NAMALWA (cell line): ENCODE results near the gene BAG5.
"Not testable (repeated sequence)": the region's sequence is repeated elsewhere in the genome, so short reads cannot be mapped to it uniquely, and the experiment has no call there.

ENCODE experiments used
- DNase-seq: peaks from one replicate; pipeline ENCODE4 v3.0.0-alpha.2; 2015; ENCODE audit warnings: low spot score

Gene BAG5

GRCh38 chr14:103522649-103523574, 39.5 kb downstream of the BAG5 start, which contains the start of gene CKB:
Gene CKB, minus strand, starts transcription at chr14:103522830. Its CDS starts 337 bp downstream, at chr14:103522493.
- no peak for DNase-seq

DNA sequence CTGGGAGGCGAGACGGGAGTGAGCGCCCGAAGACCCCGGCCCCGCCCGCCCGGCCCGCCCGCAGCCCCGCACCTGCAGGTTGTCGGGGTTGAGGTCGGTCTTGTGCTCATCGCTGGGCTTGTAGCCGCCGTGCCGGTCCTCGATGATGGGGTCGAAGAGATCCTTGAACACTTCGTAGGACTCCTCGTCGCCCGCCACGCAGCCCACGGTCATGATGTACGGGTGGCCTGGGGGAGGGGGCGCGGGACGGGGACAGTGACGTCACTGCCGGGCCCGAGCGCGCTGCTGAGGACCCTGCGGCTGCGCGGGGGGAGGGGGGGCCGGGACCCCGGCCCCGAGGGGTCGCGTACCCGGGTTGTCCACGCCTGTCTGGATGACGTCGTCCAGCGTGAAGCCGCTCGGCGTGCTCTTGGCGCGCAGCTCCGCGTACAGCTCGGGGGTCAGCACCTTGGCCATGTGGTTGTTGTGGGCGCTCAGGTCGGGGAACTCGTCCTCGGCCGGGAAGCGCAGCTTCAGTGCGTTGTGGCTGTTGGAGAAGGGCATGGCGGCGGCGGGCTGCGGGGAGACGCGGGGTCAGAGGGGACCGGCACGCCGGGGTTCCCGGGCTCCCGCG, 40.4 kb downstream of the BAG5 start:
- DNase-seq: no peak

DNA sequence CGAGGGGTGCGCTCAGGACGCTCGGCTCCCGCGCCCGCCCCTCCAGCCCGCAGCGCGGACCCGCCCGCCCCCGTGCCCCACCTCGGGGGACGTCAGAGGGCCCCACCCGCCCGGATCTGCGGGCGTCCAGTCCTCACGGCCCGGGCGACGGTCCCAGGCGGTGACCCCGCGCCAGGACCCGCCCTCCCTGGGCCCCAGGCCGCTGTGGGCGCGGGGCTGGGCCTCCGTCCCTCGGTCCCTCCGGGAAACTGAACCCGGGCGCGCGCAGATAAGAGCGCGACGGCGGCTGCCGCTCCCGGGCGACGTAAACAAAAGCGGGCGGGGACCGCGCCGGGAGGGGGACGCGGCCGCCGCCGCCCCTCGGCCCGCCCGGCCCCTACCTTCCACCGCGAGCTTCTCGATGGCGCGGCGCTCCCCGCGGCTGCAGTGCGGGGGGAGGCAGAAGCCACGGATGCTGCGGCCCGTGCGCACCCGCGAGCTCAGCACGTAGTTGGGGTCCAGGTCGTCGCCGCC, 41.0 kb downstream of the BAG5 start:
- DNase-seq: no peak

GRCh38 chr14:103520657-103521437, 41.6 kb downstream of the BAG5 start:
- peak; percentile 62 for DNase-seq

DNA sequence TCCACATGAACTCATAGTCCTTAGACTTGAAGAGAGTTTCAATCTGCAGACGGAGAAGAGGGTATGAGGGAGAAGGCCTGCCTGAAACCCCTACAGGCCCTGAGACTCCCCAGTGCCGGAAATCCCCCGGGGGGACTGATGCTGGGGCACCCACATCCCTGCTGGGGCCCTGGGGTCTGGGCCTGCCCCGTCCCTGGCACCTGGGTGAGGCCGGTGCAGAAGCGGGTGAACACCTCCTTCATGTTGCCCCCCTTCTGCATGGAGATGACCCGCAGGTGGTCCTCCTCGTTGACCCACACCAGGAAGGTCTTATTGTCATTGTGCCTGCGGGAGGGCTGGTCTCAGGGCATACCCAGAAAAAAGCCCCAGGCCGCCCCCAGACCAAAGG, 42.2 kb downstream of the BAG5 start:
- no peak for DNase-seq

DNA sequence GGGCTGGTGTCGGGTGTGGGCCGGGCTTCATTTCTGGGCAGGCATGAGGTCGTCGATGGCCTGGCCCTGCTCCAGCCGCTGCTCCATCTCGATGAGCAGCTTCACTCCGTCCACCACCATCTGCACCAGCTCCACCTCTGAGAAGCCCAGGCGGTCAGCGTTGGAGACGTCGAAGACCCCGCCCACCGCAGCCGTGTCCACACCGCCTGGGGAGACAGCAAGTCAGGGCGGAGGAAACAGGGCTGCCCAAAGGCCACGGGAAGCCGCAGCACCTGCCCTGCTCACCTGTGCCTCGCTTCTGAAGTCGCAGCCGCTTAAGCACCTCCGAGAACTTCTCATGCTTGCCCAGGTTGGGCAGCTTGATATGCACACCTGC, 42.6 kb downstream of the BAG5 start:
- no peak for DNase-seq

DNA sequence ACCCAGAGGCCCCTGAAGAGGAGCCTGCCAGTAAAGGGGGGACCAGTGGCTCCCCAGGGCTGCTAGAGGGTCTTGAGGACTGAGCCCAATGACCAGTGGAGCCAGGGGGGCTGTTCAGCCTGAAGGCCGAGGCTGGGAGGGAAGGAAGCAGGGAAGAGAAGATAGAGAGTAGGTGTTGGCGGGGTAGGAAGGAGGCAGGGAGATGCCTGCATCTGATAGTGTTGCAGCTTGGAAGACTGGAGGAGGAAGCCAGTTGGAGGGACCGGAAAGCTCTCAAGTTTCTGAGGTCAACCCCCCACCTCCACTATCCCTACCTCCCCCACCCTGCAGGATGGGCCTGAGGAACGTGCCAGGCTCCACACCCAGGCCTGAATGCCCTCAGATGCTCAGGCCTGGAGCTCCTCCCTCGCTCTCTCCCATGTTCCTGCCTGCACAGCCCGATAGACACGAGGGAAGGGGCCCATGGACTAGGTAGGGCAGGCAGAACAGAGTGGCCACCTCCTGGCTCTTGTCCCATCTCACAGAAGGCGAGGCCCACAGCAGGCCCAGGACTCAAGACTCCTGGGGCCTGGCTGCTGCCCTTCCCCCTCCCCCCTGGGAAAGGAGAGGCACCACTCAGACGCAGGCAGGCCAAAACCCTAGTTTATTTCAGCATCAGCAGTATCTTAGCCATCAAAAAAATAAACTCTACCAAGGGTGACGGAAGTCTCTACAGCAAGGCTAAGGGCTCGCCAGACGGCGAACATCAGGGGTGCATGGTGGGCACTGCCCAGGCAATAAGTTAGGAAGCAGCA, 43.2 kb downstream of the BAG5 start:
- no peak for DNase-seq

DNA sequence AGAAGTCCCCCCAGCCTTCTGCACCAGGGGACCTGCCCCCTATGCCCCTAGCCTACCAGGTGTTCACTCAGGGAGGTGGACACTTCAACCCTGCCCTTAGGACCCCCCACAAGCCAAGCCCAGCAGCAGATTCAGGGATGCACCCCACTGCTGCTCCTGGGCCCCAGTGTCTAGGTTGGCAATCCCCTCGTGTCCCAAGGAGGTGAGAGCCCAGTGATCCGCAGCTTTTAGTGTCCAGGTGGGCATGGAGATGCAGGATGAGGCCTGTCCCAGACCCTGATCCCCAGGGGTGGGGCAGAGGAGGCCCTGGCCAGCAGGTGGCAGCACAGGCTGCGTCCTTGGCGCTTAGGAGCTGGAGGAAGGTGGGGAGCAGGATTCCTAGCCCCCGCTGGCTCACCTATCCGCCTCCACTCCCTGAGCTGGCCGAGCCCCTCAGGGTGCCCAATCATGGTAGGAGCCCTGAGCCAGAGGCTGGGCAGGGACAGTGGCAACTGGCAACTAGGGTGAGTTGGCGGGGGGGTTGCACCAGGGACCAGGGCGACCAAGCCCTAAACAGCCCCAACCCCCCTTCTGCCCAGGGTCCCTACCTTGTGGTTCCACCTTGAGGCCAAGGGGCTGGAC, 43.9 kb downstream of the BAG5 start:
- DNase-seq: peak; percentile 58

DNA sequence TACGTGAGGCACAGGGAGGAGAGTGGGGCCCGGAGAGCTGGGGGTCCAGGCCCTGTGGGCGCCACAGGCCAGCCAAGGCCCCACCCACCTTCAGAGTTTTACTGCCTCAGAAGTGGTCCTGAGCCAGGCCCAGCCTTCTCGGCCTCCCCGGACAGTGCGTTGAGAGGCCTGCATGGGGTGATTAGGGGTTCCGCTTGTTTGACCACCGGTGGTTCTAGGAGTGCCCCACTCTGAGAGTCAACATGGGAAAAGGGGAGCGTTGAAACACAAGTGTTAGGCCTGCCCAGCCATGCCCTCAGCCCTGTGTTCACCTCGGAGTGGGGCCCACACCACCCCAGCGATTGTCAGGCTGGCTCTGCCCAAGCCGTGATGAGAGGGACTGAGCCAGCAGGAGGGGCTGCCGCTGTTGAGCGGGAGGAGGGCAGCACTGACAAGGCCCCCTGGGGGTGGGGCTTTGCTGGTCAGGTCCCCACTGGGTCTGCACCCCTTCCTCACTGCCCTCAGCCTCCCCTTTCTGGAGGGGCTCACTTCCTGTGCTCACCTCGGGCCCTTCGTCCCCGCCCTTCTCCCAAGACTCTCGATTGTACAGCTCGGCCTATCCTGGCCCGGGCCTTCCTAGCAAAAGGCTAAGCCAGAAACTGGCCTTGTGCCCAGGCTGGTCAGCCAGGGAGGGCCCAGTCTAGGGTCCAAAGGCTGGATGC, 44.6 kb downstream of the BAG5 start:
- DNase-seq: no peak

DNA sequence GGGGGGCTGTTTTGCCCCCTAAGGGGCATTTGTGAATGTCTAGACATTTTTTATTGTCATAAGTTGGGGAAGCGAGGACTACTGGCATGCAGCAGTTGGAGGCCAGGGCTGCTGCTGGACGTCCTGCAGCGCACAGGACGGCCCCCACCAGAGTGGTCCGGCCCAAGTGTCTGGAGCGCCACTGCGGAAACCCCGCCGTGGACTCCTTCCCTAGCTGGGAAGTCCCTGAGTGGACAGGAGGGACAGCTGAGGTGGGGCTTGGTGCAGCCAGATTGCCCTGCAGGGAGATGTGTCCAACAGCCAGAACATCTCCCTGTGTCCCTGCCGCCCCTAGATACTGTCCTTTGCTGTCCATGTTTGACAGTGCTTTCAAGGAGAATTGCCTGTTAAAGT, 45.3 kb downstream of the BAG5 start:
- DNase-seq: no peak

DNA sequence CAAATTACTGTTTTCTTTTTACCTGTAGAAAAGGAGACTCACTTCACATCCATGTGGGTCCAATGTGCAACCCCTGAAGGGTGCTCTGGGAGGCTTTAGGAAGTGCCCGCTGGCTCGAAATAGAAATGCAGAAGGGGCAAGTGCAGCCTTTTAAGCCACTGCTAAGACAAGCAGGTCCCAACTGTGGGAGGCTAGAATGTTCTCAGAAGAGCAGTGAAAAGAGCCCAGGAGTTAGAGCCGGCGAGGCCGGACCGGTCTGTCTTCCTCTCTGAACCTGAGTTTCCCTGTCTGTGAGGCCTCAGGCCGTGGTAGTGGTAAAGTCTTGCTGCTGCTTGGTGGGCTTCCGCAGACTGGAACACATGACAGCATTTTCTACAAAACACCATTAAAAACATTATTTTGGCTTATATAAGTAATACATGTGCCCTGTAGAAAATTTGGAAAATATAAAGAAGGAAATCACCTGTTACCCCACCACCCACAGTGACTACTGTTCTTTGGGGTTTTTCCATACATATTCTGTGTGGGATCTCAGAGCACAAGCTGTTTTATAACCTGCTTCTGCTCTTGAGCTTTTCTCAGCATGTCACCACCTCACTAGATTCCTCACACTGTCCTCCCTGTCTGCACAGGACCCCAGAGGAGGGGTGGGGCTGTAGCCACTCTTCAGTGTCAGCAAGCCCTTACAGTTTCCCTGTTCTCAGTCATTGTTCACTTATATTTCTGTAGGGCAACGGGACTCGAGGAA, 45.9 kb downstream of the BAG5 start:
- no peak for DNase-seq

DNA sequence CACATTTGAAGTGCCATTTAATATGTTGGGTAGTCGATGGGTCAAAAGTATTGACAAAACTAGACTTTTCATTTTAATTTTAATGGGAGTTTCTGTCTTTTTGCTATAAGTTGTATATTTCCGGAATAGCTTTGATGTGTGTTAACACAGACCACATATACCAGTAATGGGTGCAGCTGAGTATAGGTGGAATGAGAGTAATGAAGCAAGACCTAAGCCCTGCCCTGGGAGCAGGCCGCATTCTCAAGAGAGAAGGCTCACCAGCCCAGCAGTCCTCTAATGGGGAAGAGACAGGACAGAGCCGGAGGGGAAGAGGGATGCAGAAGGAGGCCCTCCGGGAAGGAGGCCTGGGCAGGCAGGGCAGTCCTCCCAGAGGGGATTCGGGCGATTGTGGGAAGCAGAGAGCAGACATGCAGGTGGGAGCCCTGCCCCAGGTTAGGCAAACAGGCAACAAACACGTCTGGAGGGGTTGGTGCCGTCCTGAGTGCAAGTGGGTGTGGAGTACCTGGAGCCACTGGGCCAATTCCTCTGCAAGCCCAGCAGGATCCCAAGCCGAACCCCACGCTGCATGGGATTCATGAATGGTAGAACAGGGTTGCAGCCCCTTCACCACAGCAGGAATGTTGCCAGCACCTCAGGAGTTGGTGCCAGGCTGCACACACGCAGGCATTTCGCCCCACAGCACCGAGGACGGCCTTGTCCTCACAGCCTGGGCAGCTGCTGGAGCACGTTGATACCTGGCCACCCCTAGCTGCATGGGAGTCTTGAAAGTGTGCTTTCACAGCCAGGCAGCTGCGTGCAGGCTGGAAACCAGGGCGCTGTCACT, 47.6 kb downstream of the BAG5 start:
- no peak for DNase-seq

GRCh38 chr14:103512701-103513611, 49.5 kb downstream of the BAG5 start:
- DNase-seq: no peak

- DNase-seq: not testable (repeated sequence)
Observed at GRCh38 chr14:103512180-103512579, 50.3 kb downstream of the BAG5 start.

DNA sequence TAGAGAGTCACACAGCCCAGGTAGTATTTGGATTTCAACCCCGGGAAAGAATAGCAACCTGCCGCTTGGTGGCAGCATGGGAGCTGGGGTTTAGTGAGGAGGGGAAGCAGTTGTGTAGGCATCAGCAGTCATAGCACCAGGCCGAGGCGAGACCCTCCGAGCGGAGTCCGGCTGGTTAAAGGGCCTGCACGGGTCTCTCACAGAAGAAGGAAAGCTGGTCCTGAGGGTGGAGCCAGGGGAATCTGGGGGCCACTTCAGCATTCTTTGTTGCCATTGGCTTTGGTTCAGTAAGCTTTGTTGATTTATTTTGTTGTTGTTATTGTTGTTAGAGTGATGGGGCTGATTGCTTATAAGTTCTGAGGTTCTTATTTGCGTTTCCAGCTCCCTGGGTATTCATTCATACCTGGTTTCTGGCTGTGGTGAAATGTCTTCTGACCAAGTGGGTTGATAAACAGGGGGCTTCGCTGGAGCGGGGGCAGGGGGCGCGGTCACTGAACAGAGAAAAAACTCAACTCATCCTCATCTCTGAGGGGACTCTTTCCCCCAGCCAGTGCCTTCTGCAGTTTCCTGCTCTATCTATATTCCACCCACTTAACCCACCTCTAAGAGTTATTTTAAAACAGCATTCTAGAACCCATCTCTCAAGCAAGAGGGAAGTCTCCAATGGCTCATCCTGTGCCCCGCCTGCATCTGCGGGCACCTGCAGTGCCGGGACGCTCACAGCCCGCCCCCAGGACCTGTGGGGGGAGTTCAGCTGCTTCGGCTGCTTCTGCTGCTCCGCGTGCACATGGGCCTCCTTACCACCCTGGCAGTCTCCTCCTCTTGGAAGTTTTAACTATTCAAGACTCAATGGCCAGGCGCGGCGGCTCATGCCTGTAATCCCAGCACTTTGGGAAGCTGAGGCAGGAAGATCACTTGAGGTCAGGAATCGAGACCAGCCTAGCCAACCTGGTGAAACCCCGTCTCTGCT, 51.4 kb downstream of the BAG5 start:
- no peak for DNase-seq

DNA sequence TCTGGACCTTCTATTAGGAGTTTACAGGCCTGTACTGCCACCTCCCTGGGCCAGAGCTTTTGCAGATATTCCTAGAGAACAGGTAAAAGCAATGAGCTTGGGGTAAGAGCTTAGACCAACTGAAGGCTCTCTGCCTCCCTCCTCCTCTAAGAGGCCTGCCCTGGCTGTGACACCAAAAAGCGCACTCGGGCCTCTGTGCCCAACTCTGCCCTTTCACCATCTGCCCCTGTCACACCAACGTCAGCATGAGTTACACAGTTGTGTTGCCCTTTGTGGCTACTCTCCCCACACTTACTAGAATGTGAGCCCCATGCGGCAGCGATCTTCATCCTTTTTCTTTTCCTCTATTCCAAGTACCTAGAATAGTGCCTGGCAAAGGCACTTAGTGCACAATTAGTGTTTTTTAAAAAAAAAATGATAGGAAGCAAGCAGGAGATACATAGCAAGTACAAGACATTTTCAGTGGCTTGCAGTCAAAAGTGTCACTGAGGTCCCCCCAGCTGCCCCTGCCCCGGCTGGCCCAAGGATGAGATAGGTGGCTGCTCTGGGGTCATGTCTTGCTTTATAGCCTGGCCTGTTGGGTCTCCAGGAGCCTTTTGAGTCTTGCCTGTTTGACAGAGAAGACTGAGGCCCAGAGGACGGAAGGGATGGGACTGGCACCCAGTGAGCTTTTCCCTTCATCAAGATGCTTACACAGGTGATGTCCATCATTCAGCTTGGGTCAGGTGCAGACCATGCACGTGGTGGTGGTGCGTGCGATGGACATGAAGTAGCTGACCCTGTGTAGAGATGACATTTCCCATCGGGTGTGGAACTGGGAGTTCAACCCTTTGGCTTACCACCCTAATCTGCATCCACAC, 52.4 kb downstream of the BAG5 start:
- no peak for DNase-seq
